HepG2 (cell line): ENCODE measurements around the gene HOXD9.

Source experiments
- CTCF ChIP-seq: sonication (generic); formaldehyde crosslinking; IDR thresholded peaks from 2 replicates; pipeline ENCODE4 v1.5.0; 2020; ENCODE audit warnings: mild to moderate bottlenecking, missing genetic modification reagents, moderate library complexity
- RXRA ChIP-seq: sonication (generic); formaldehyde crosslinking; IDR thresholded peaks from 2 replicates; pipeline ENCODE4 v1.5.1; 2020; ENCODE audit warnings: missing genetic modification reagents

- TF ChIP-seq CTCF (CRISPR knock-in tag) (no peak), RXRA (CRISPR knock-in tag) (no peak)
Measured at GRCh38 chr2:176150584-176151441, 28.3 kb downstream of the HOXD9 start.
